Thyroid gland (tissue), 4 donors: Measurements from ENCODE around the gene FAM13C.

Experiments
- CTCF ChIP-seq, 6 experiments: fragments of 200-600 bp in 3 of 6; fragments of 450-650 bp in 3 of 6; sonication (generic) in 3 of 6; IDR thresholded peaks; one replicate each; pipeline ENCODE4 v1.5.1; 2016 to 2019; ENCODE audit warnings: antibody characterized with exemption in 6 of 6, mild to moderate bottlenecking in 2 of 6, inconsistent platforms in 1 of 6, moderate library complexity in 1 of 6
- POLR2A ChIP-seq, 2 donors: fragments of 450-650 bp; IDR thresholded peaks; one replicate each; pipeline ENCODE4 v1.6.1; 2017; ENCODE audit warnings: antibody characterized with exemption in 2 of 2, mild to moderate bottlenecking in 2 of 2, moderate library complexity in 1 of 2

- no peak for TF ChIP-seq POLR2A (IDR thresholded peaks at IDR 0.05)
- no peak for TF ChIP-seq CTCF (IDR thresholded peaks at IDR 0.05)
Measured at GRCh38 chr10:59384761-59385160, 22.4 kb upstream of the FAM13C start.
